Renal cortex interstitium (tissue), 11 donors: Measurements from ENCODE around the gene TTC7B. TPM values are rescaled to one million over a fixed set of nuclear protein-coding genes. Genes with fewer than 3 reads are reported as not detected.

ENCODE experiments used
- DNase-seq, 11 donors: peaks; one replicate each; pipeline ENCODE4 v3.0.0-alpha.2; 2013; ENCODE audit warnings: low read depth in 9 of 11, low spot score in 4 of 11; ENCODE audit errors: extremely low read depth in 1 of 11
- polyA plus RNA-seq, 3 donors: library from polyadenylated mRNA; unstranded; fragments of 120-200 nt; gene quantifications; one replicate each; pipeline ENCODE4 v1.2.1, GENCODE V29; 2013; ENCODE audit not compliant: insufficient read length in 3 of 3

The TTC7B gene
- polyA plus RNA-seq, 3 donors, result 38.2 to 46.1 (median 44.1) TPM

DNA sequence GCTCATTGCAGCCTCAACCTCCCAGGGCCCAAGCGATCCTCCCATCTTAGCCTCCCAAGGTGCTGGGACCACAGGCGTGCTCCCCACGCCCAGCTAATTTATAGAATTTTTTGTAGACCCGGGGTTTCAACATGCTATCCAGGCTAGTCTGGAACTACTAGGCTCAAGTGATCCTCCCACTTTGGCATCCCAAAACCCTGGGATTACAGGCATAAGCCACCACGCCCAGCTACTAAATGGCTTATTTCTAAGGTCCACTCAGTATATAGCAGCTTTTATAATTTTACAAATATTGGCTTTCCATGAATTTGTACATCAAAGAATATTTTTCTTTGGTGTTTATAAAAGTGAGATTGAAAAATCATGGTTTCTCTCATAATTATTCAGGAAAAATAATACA is 167.8 kb downstream of the TTC7B start:
- DNase-seq, result no peak

DNA sequence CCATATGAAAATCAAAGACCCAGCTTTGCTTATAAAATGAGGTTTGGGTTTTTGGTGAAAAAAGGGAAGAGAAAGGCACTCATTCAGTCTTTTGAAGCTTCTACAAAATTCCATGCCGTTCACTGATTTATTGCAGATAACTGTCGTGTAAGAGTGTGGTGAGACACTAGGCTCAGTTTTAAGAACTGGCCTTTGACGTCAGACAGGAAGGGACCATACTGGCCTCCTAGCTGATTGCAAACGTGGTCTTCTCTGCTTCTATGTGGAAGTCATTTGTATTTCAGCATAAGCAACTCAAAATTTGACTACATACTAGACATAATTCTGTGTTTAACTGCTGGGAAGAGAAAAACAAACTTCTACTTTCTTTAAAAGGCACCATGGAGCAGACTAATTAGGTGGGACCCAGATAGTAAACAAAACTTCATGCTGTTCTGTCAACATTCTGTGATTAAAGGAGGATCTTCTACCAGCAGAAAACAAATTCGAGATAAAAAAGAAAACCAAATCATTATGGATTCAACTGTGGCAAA is 168.7 kb downstream of the TTC7B start:
- no peak for DNase-seq

DNA sequence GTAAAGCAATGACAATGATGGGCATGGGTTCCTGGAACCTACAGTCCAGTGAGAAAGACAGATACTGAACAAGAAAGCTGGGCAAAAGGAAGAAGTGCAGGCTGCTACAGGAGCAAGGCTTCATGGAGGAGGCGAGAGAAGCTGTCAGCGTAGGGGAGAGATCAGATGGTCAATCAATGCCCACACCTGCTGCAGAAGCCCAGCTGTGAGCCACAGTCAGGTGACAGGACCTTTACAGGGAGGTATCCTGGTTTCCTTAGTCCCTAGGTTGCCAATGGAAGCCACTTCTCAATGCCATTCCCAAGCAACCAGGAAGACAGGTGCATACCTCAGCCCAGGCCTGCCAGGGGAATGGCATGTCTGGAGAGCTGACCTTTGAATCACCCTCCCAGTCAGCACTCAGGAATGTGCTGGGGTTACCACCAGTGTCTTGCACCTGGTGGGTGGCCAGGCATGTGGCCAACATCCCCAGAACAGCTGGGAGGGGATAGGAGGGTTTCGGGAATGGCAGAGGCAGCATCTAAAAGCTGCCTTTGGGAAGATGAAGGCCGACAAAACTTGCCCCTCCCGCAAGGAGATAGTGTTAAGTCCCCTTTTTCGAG is 170.3 kb downstream of the TTC7B start:
- DNase-seq, result no peak

DNA sequence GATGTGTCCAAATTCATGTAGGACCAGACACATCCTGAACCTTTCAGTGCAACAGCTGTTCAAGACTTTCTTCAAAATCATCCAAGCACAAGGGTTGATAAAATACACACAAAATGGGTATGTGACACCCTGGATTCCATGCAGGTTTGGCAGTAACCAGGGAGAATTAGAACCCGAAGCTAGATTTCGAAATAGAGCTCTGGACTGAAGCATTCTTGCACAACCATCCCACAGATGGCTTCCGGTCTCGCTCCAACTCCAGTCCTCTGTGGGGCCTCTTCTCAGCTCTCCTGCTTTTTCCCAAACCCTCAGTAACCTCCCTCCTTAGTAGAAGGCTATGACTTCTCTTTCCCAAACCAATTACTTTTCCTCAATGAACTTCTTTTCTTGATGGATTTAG is 171.3 kb downstream of the TTC7B start:
- no peak for DNase-seq

DNA sequence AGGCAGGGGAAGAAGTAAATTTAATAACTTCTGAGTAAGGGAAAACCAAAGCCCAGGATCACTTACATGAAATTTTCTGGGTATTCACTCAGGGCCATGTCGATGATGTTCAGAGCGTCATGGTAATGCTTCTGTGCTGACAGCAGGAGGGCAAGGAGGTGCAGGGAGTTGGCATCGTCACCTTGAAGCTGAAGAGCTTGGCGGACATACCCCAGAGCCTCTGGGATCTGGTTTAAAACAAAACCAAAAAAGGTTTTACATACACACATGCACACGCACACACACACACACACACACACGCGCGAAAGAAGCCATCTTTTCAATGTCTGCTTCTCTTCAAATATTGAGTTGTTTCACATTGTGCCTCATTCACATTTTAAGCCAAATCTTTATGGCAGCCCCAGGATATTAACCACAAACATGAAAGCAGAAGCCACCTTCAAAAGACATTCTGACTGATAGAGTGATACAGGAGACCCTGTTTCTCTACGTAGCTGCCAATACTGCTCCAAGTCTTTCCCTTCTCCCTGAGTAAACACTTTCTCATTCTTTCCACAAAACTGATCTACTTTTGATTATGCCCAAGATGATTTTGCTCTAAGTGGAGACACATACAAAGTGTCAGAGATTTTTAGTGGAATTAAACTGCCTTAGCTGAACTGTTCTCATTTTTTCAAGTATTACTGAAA is 172.1 kb downstream of the TTC7B start:
- no peak for DNase-seq

DNA sequence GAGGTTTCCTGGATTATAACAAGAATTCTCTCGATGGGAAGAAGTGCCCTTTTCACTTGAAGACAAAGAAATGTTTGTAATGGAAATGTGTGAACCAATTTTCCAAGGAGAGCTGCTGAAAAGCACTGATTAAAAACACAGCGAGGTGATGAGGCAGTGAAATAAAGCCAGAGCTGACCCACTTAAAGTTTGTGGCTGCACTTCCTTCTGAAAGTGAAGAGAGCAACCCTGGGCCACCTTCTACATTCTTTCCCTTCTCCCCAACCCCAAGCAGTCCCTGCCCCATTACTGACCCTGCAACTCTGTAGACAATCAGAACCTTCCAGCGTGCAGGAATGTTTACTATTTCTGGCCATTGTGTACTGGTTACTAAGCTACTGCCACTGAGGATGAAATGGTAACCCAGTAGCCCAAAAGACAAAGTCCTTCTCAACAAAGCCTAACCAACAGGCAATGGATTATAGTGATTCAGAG is 173.9 kb downstream of the TTC7B start:
- peak in 1 of 11 donors; percentile 61 for DNase-seq

DNA sequence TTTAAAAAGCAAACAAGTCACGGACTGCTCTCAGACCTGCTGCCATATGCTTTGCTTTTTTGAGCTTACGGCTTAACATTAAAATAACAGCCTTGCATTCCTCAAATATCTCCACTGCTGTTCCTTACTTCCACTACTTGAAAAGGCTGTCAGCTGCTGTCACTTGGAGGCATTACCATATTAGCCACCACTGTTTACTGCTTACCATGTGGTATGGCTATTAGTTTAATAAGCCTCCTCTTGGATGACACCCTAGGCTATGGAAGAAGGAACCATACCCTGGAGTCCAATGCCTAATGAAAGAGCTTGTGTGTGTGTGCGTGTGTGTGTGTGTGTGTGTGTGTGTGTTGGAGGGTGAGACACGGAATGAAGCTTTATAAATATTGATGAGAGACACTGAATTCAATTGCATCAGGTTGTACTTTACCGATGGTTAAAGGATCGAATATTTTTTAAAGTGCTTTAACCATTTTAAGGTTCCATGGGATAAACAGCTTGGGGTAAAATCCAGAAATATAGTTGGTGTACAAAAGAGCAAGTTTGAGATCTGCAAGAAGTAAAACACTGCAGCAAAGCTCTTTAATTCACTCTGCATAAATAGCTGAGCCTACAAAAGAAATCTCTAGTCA is 174.5 kb downstream of the TTC7B start:
- DNase-seq, result no peak

DNA sequence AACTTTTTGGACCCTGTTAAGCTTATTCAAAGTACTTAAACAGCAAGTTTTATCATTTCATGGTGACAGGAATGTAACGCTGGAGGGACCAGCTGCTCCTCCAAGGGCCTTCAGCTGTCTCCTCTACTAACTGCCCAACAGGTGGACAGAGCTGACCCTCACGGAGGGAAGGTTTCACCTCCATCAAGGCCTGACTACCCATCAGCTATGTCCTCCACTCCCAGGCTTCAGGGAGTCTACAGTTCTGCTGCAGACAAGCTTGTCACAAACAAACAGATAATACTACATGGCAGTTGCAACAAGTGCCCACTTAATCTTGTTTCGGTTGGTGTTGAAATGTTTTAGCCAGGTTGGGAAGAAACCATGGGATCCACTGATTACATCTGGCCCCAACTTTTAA is 175.1 kb downstream of the TTC7B start:
- no peak for DNase-seq

DNA sequence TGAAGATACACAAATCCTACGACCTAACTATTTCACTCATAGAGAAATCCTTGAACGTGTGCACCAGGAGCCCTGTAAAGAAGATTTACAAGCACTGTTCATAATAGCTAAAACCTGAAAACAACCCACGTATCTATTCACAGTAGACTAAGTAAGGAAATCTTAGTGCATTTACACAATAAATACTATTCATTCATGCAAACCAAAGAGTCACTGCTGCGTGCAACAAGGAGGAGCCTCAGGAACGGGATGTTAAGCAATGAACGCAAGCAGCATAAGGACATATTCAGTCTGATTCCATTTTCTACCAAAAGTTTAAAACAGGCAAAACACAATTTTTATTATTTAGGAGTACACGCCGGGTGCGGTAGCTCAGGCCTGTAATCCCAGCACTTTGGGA is 176.6 kb downstream of the TTC7B start:
- no peak for DNase-seq

DNA sequence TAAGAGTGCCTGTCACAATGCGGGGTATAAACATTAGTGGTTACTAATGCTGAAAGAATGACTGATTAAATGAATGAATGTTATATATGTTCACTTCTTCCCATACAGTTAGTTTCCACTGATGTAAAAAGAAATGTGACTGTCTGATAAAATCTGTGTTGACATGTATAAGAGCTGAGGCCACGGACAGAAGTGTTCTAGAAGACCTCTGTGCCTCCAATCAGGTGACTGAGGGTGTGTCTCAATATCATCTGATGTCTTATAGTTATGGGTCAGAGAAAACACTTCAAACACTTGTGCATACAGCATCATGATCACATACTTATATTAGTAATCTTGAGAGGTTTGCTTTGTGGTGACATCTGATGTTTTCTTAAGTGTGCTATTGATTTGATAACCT is 183.4 kb downstream of the TTC7B start:
- DNase-seq, result no peak

DNA sequence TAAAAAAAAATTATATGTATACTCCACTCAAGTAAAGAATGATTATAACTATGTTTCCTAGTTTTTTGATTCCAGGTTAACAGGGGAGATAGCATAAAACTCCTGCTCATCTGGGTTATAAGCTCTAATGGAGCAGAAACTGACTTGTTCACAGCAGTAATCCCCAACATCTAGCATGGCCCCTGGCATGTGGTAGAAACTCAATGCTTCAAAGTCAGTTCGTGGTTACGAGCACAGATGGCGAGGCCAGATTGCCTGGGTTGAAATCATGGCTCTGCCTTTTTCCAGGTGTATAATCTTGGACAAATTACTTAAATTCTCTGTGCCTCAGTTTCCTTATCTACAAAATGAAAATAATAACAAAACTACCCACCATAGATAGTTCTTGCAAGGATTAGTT is 183.8 kb downstream of the TTC7B start:
- no peak for DNase-seq

DNA sequence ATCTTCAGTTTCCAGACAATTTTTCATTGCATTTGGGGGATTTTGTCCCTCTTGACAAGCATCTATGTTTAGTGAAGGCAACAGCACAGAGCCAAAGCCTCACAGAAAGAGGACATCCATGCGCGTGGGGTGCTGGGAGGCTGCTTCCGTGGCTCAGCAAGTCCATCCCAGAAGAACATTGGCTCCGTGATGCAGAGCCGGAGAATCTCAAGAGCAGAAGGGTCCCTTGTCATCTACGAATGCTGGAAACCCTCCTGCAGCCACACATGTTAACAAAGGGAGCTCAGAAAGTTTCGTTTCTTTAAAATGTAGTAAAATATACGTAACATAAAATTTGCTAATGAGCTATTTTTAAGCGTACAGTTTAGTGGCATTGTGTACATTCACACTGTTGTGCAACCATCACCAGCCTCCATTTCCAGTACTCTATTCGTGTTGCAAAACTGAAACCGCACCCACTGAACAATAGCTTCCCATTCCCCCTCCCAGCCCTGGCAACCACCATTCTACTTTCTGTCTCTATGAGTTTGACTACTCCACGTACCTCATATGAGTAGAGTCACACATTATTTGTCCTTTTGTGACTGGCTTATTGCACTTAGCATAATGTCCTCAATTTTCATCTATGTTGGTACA is 185.9 kb downstream of the TTC7B start:
- no peak for DNase-seq

DNA sequence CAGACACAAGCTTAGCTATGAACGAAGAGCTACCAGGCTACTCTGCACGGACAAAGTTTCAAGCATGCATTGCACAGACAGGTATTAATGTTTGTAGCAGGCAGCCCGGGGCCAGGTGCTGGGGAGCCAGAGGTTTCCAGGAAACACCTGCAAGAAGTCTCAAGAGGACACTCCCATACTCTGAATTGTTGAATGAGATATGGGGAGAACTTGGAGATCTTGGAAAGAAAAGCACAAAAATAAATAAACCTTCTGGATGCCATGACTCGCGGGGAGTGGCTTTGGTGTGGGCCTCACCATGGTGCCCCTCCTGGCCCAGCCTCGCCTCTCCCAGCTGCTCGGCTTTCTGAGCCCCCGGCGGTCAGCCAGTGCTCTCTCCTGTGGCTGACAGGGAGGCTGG is 186.8 kb downstream of the TTC7B start:
- no peak for DNase-seq

DNA sequence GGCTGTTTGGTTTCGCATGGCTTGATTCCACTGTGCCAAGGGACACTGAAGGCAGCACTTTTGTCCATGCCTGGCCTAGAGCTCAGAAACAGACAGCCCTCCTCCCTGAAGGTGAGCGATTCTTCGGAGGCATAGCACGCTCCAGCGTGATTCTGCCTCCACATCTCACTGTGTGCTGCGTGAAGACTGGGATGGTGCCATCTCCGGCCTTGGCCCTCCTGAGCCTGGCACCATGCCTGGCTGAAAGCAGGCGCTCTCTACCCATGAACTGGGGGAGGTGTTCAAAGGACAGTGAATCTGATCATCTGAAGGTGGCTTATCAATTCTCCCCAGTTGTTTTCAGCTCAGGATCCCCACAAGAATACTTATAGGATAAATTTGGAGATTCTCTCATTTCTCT is 187.4 kb downstream of the TTC7B start:
- no peak for DNase-seq

DNA sequence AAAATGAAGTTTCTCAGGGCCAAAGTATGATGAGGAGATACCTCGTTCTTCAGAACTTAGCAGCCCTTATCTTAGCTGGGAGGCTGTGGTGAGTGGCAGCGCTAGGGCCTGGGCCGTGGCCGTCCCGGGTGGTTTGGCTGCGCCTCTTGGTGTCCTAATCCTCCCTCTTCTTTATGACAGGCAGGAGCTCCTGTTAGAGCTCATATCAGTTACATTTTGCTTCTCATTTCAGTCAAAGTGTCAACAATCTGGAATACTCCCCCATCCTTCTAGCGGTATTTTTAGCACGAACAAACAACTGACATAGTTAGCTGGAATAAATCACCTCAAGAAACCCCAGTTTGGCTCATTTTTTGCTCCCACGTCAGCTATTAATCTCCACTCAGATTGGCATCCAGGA is 188.8 kb downstream of the TTC7B start:
- DNase-seq, result peak in 8 of 11 donors; percentile 33 to 64 (median 51)

DNA sequence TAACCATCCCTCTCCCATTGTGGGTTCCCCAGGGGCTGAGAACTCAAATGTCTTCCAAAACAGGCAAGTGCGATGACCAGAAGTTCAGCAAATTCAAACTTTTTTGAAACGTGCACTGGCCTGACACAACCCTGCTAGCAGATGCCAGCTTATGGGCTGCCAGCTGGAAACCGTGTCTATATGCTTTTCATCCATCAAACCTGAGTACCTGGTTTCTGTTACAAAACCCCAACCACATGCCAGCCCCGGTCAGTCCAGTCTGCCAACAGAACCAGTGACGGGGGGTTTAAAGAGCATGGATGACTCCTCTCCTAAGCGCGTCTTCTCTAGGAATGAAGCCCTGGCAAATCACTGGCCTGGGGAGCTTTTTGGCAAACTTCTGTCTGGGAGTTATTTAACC is 189.7 kb downstream of the TTC7B start:
- DNase-seq, result no peak

DNA sequence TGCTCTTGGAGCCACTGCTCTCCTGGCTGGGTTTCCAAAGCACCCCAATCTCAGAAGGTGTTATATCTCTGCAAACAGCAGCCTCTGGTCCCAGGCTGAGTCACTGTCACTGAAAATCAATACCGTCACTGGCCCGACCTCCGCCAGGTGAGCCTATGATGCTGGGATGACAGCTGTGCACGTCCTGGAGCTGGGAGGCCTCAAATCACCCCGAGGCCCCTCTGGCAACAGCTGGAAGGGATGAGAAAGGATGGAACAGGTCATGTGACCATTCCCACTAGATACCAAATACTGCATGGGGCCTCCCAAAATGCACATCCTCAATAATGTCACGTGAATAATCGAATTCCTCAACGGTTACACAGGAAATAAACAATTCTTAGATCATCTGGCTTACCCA is 190.8 kb downstream of the TTC7B start:
- DNase-seq, result no peak

DNA sequence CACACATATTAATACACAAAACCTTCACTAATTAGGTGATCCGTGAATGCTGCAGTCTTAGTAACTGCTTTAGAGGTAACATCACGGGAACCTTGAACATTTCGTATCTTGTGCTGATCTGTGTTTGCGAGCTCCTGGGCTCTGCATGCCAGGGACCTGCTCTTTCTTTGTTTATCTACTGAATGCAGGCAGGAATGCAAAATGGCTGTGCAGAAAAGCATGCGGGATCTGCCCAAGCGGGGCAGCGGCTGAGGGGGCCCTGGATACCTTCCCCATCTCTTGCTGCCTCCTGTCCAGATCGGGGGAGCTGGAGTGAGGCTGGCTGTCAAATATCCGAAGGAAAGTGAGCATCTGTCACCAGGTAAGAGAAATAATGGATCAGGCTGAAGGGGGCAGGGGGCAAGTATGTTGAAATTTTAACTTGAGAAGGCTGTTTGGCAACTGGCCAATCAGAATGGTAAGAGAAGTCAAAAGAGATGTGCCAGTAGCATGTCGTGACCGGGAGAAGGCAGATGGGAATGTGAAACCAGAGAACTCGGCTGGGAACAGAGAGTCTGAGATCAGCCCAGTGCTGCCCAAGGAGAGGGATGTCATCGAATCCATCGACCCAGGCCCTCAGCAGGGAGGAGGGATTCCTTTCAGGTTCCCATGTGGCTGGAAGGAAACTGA is 191.4 kb downstream of the TTC7B start:
- DNase-seq, result no peak

DNA sequence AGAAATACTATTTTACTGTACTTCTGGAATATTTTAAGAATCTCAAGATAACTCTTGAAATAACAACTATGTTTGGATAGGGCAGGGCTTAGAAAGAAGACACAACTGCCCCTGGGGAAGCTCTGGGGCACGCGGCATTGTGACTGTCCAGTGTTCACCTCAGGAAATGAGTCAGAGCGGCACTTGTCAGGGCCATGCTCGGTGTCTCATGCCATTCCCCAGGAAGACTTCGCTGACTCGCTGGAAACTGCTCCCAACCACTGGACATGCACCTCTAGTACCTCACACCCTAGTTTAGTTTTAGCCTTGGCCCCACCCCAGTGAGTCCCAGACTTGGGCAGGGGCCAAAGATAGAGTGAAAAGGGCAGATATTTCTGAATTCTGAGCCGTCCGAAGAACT is 192.0 kb downstream of the TTC7B start:
- DNase-seq, result no peak
